ENCODE measurements around the gene TAS2R43.

DNA sequence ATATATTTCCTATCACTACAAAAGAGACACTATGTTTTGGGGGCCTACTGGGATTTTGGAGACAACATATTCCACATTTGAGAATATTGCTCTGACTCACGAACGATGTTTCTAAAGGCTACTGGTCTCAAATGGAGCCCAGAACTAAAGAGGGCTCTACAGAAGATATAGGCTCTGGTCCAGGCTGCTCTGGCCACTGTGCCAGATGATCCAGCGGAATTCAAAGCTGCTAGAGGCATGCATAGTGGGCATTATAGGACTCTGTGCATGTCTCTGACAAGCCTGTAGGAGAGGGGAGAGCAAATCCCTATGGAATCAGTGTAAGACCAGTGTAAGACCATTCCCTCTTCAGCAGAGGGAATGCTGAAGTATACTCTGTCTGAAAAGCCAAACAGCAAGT is 38.3 kb upstream of the TAS2R43 start:
- TF ChIP-seq, protein P1, sequence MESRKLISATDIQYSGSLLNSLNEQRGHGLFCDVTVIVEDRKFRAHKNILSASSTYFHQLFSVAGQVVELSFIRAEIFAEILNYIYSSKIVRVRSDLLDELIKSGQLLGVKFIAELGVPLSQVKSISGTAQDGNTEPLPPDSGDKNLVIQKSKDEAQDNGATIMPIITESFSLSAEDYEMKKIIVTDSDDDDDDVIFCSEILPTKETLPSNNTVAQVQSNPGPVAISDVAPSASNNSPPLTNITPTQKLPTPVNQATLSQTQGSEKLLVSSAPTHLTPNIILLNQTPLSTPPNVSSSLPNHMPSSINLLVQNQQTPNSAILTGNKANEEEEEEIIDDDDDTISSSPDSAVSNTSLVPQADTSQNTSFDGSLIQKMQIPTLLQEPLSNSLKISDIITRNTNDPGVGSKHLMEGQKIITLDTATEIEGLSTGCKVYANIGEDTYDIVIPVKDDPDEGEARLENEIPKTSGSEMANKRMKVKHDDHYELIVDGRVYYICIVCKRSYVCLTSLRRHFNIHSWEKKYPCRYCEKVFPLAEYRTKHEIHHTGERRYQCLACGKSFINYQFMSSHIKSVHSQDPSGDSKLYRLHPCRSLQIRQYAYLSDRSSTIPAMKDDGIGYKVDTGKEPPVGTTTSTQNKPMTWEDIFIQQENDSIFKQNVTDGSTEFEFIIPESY (IDR thresholded peaks at IDR 0.05; ENCODE audit: borderline replicate concordance, low read depth): no peak
- TF ChIP-seq CTCF (IDR thresholded peaks at IDR 0.05) (no peak), MAX (IDR thresholded peaks at IDR 0.05; ENCODE audit: low read depth) (no peak), NRF1 (IDR thresholded peaks at IDR 0.05; ENCODE audit: low read depth, low read length) (no peak), TEAD4 (IDR thresholded peaks at IDR 0.05; ENCODE audit: borderline replicate concordance, insufficient read depth) (no peak), SMC3 (IDR thresholded peaks at IDR 0.05; ENCODE audit: low read depth, low read length) (no peak), TAF1 (IDR thresholded peaks at IDR 0.05; ENCODE audit: borderline replicate concordance, low read depth, low read length) (no peak), RAD21 (IDR thresholded peaks at IDR 0.05; ENCODE audit: low read length) (no peak)
- TF ChIP-seq, protein P2, sequence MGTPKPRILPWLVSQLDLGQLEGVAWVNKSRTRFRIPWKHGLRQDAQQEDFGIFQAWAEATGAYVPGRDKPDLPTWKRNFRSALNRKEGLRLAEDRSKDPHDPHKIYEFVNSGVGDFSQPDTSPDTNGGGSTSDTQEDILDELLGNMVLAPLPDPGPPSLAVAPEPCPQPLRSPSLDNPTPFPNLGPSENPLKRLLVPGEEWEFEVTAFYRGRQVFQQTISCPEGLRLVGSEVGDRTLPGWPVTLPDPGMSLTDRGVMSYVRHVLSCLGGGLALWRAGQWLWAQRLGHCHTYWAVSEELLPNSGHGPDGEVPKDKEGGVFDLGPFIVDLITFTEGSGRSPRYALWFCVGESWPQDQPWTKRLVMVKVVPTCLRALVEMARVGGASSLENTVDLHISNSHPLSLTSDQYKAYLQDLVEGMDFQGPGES (IDR thresholded peaks at IDR 0.05; ENCODE audit: low read depth, low read length): no peak

Data from SK-N-SH (cell line).